NCI-H1694 (cell line): ENCODE data around the gene ABCC5.
A peak's percentile ranks its signal among the peaks of the same experiment; 100 is the strongest.
"Not testable (repeated sequence)": the region's sequence is repeated elsewhere in the genome, so short reads cannot be mapped to it uniquely, and the experiment has no call there.

ENCODE experiments used
- DNase-seq: peaks from one replicate; lab custom pipeline; 2025; lab: John Stamatoyannopoulos, UW

The ABCC5 gene

GRCh38 chr3:184017672-184018423 lies at the start of gene ABCC5:
ABCC5 (minus strand) TSS chr3:184017884; CDS start chr3:184014392, 3,492 bp downstream.
- peak; percentile 91 for DNase-seq

GRCh38 chr3:184066211-184066610 lies 48.5 kb upstream of the ABCC5 start:
- DNase-seq = no peak

- no peak for DNase-seq
Measured at GRCh38 chr3:184062637-184063036, 45.0 kb upstream of the ABCC5 start.

GRCh38 chr3:184059424-184059823 lies 41.7 kb upstream of the ABCC5 start:
- DNase-seq = no peak

GRCh38 chr3:184058029-184058428 lies 40.3 kb upstream of the ABCC5 start:
- DNase-seq = no peak

GRCh38 chr3:184052767-184053166 lies 35.1 kb upstream of the ABCC5 start, which contains the start of gene HTR3C:
HTR3C (plus strand) TSS chr3:184053047; CDS start chr3:184053081, 34 bp downstream.
- no peak for DNase-seq

GRCh38 chr3:184050217-184050847 lies 32.6 kb upstream of the ABCC5 start:
- no peak for DNase-seq

GRCh38 chr3:184045995-184046394 lies 28.3 kb upstream of the ABCC5 start:
- DNase-seq = no peak

- DNase-seq = no peak
Measured at GRCh38 chr3:184042617-184043016, 24.9 kb upstream of the ABCC5 start.

- DNase-seq = peak; percentile 46
Measured at GRCh38 chr3:184040010-184040409, 22.3 kb upstream of the ABCC5 start.

- DNase-seq = no peak
Measured at GRCh38 chr3:184039414-184039813, 21.7 kb upstream of the ABCC5 start.

GRCh38 chr3:184038307-184038706 lies 20.6 kb upstream of the ABCC5 start:
- DNase-seq = not testable (repeated sequence)

- no peak for DNase-seq
Measured at GRCh38 chr3:184037816-184038215, 20.1 kb upstream of the ABCC5 start.

GRCh38 chr3:184031187-184031792 lies 13.6 kb upstream of the ABCC5 start, which contains the start of gene HTR3D:
HTR3D (plus strand) TSS chr3:184031742; CDS start chr3:184031742, 0 bp downstream.
- no peak for DNase-seq

- no peak for DNase-seq
Measured at GRCh38 chr3:184030536-184030935, 12.9 kb upstream of the ABCC5 start.

- no peak for DNase-seq
Measured at GRCh38 chr3:184029443-184029842, 11.8 kb upstream of the ABCC5 start.

GRCh38 chr3:184028275-184028890 lies 10.7 kb upstream of the ABCC5 start:
- not testable (repeated sequence) for DNase-seq

GRCh38 chr3:184025256-184025655 lies 7.6 kb upstream of the ABCC5 start:
- DNase-seq = not testable (repeated sequence)

- no peak for DNase-seq
Measured at GRCh38 chr3:184022323-184022722, 4.6 kb upstream of the ABCC5 start.

GRCh38 chr3:184018424-184018973 lies 815 bp upstream of the ABCC5 start:
- no peak for DNase-seq

- DNase-seq = peak; percentile 32
Measured at GRCh38 chr3:184016811-184017671, 643 bp downstream of the ABCC5 start.
